ENCODE results near the gene MAF.

MAF gene

GRCh38 chr16:79593074-79593531 is 7.4 kb downstream of the MAF start:
- in situ Hi-C loops (cut with MboI; ENCODE audit: low sequenced_read_pairs), result no loop called here

DNA sequence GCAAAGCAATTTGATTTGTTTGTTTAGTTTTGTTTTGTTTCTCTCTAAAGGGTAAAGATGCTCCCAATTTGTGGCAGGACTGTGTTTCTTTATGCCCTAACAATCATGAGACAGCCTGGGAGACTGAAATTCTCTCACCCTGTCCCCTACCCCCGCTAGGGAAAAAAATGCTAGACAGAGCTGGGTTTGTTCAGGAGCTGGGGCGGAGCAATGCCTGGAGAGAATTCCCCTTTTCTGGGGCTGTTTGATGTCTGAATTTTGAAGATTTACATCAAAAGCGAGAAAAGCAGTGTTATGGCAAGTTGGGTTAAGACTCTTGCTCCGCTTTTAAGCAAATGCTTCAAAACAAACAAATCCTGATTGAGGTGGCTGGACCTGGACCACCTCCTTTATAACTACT is 8.4 kb downstream of the MAF start:
- in situ Hi-C loops (cut with MboI; ENCODE audit: low sequenced_read_pairs), result no loop called here

DNA sequence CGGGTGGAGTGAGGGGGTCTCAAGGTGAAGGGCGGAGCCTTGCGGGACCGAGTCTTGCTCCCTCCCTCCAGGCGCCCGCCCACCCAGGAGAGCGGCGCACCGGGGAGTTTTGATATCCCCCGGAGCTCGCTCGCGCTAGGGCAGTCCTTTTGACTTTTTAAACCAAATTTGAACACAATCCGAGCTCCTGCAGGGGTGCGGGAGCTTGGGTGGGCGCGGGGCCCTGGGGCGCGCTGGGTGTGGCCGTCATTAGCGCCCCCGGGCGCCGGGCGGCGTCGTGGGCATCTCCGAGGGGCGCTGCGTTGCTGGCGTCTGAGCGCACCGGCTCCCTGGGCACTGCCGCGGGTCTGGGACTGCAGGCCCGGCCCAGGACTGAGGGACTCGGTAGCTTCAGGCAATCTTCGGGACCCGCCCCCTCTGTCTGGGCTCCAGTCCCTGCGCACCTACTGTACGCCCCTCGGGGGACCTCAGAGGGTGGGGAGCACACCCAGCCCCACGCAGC is 10.9 kb downstream of the MAF start:
- in situ Hi-C loops (cut with MboI; ENCODE audit: low sequenced_read_pairs), result no loop called here

DNA sequence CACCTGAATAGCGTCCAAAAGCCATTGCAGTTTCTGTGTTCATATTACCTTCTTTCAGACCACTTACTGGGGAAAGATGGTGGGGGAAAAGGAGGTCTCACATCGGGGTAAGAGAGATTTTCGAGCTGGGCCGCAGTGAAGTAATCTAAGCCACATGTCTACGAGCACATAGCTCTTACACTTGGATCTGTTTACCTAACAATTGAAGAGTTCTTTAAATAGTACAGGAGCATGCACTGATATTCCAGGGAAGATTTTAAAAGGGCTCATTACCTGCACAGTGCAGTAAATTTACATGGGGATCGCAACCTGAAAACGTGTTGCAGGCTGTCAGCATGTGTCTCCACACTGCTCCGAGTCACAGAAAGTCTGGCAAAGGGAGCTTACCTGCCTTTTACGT is 12.6 kb downstream of the MAF start:
- in situ Hi-C loops (cut with MboI; ENCODE audit: low sequenced_read_pairs), result no loop called here

DNA sequence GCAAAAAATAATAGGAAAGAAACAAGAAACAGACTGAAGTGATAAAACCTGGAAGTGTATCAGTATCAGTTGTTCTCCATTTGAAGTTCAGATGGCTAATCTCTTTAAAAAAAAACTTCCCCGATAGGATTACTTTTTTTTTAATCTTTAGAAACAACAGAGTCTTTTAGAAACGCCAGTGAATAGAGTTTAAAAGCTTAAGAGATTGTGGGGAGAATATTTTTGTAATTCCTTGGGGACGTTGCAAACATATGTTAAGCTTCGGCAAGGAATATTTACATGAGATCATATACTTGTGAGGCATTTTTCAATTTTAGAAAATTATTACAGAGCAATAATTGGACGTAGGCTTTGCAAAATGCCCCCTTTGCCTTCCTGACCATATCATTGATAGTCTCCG is 13.2 kb downstream of the MAF start:
- in situ Hi-C loops (cut with MboI; ENCODE audit: low sequenced_read_pairs), result no loop called here

GRCh38 chr16:79582789-79583188 is 17.7 kb downstream of the MAF start:
- in situ Hi-C loops (cut with MboI; ENCODE audit: low sequenced_read_pairs), result no loop called here

DNA sequence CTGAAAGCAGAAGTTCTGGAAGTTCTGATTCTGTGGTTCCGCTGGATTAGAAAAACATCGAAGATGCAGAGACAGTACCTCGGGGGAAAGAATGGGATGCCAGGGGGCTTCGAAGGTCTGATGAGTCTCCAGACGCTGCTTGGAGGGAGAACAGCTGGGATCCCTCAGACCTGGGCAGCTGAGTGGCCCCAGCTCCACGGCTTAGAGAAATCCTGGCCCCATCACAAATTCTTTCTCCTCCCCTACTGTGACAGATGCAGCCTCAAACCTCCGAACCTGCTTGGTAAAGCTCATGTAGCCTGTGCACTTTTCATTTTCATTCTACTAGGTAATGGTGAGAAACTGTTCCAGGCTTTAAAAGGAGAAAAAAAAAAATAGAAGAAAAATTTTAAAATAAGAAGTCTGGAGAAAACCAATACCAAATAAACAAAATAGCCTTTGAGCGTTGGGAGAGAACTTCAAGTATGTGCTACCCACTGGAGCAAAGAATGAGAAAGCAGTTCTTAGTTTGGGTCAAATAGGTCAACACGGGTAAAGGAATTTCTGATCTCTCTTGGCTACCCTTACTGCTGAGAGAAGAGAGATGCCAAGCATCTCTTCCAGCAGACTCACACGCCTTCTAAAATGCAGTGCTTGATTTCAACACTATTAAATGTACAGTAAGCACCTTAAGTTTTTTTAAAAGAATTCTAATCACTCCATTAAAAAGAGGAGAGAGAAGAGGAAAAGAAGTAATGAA is 19.9 kb downstream of the MAF start:
- in situ Hi-C loops (cut with MboI; ENCODE audit: low sequenced_read_pairs), result no loop called here

DNA sequence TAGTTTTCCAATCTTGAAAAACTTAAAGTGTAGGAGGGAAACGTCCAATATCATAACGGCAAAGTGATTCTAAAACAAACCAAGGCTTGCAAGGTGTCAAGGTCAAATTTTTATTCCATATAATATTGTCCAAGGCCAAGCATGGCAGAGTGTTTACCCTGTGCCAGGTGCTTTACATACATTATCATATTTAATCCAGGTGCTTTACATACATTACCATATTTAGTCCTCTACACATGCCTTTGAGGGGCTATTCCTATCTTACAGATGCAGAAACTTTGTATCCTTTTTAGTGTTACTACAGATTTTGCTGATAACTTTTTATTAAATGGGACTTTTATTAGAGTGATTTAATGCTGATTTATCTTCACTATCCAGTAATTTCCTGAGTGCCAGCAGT is 23.9 kb downstream of the MAF start:
- in situ Hi-C loops (cut with MboI; ENCODE audit: low sequenced_read_pairs), result no loop called here

DNA sequence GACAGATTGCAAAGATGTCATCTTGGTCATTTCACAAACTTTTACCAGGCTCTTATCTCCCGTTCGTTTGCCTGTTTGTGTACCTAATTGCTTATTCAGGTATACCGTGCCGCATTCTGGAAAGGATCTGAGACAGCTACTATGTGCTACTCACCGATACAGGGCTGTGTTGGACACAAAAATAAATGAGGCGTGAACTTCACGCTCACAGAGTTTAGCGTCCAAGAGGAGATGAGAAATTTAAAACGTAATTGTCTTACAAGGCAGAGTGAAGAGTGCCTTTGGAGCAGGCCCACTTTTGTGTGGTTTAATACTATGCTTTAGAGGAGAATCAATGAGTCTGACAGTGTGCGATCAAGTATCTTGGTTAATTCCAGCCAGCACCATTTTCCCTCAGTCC is 26.7 kb downstream of the MAF start:
- in situ Hi-C loops (cut with MboI; ENCODE audit: low sequenced_read_pairs), result no loop called here

DNA sequence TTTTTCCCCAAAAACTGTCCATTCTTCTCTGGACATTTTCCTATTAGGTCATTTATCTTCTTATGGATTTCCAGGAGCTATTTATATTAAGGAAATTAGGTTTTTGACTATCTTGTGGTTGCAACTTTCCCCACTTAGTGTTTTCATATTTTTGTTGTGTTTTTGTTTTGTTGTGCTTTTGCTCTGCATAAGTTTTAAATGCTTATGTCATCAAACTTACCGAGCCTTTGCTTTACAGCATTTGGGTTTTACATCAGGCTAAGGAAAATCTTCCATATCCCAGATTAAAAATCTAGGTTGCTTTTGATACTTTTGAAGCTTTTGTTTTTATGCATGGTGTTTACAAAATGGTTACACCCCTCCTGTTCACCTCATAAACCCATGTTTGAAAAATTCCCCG is 27.5 kb downstream of the MAF start:
- in situ Hi-C loops (cut with MboI; ENCODE audit: low sequenced_read_pairs), result no loop called here

GRCh38 chr16:79571903-79572535 is 28.5 kb downstream of the MAF start:
- in situ Hi-C loops (cut with MboI; ENCODE audit: low sequenced_read_pairs), result no loop called here

DNA sequence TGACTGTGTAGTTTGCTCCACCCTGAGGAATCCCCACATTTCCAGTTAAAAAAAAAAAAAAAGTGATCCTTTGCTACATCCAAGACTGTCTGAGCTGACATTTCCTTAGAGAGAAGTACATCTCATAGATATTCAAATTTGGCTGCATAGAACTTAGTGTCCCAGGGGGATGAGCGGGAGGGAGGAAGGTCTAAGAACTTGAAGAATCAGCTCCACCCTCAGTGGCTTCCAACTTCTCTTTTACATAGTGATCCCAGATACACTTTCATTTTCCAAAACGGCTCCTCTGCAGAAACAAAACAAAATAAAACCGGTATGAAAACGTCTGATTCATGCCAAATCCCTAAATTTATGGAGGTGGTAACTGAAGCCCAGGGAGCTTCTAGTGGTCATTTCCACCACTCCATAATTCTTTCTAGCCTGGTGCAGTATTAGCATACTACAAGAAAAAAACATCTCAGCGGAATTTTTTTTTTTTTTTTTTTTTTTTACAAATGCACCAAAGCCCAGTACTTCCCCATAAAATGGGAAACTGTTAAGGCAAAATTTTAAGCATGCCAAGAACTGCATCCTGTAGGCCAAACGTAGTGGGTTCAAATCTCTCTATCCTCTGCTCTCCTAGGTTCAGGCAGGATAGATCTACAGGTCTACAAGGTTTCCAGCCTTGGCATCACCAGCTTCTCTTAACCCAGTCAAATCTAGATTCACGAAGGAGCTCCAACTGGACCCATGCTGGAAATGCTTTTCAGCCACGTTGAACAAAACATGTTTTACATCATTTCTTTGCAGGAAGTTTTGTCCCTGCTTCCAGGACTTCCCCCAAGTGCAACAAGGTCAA is 29.3 kb downstream of the MAF start:
- in situ Hi-C loops (cut with MboI; ENCODE audit: low sequenced_read_pairs), result no loop called here

DNA sequence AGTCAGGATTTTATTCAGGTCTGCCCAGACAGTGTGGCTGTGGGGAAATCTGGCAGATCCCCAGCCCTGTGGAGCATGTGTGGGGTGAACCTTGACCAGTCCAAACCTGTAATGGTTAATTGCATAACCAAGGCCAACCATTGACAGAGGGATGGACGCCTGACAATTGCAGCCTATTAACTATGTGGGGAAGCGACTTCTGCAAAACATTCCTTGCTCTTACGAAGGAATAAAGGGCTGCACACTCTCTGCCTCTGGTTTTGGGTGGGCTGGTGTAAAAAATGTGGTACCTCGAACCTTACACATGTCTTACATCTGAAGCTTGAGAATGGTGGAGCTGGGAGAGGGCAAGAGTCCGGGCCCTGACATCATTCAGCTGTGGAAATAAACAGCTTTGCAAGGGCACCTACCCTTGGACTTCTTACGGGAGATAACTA is 35.8 kb downstream of the MAF start:
- in situ Hi-C loops (cut with MboI; ENCODE audit: low sequenced_read_pairs), result no loop called here

- in situ Hi-C loops (cut with MboI; ENCODE audit: low sequenced_read_pairs), result no loop called here
Measured at GRCh38 chr16:79563921-79564320, 36.6 kb downstream of the MAF start.

DNA sequence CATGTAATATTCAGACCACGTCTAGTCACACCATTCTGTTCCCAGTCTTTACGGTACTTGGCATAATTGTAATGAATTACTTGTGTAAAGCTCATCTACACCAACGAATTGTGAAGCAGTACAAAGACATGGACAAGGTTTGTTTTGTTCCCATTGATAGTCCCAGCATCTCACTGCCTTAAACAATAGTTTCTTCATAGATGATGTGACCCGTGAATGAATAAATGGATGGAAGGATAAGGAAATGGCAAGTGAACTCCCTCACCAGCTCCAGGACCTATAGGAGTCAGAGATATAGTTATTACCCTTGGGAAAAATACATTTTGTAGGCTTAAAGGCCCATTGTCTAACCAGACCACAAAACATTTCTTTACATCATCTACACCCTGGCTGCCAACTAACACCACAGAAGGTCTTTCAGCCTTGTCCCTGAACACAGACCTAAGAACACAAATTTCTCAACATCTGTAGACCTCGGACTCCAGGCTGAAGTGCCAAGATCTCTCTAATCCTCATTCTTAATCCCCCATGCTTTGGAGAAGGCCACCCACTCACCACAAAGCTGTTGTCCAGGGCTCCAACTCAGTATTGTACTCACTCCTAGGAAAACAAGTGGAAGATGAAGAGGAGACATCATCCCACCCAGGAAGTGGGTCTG is 38.2 kb downstream of the MAF start:
- in situ Hi-C loops (cut with MboI; ENCODE audit: low sequenced_read_pairs), result no loop called here

DNA sequence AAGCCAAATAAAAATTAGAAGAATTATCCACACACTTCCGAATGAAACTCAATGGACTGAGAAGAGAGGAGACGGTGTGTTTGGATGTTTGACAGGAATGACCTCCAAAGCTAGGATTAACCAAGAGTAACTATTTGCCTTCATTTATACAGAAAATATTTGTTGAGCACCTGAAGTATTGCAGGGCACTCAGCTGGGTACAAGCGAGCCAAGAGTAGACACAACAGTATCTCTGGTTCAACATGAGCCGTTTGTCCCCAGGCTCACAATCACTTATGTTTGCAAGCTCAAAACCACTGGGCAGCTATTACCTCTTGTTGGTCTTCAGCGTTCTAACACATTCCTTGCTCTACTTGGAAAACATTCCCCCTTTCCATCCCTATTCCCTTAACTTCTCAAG is 38.8 kb downstream of the MAF start:
- in situ Hi-C loops (cut with MboI; ENCODE audit: low sequenced_read_pairs), result no loop called here

DNA sequence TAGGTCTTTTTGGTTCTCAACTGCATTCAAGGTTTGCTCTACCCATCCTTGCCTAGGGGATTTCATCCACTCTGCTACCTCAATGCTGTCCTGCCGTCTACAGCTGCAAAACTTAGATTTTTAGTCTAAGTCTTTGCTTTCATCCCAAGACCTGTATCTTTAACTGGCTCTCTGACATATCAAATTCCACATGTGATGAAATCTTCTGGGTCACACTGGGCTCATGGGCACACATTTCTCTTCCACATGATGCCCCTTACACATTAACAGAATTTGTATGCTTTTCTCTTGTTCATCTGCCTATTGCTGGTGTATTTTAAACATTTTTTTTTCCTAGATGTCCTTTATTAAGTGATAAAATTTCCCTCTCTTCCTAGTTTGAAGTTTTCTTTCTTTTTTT is 39.6 kb downstream of the MAF start:
- in situ Hi-C loops (cut with MboI; ENCODE audit: low sequenced_read_pairs), result no loop called here

GRCh38 chr16:79560318-79560717 is 40.2 kb downstream of the MAF start:
- in situ Hi-C loops (cut with MboI; ENCODE audit: low sequenced_read_pairs), result no loop called here

DNA sequence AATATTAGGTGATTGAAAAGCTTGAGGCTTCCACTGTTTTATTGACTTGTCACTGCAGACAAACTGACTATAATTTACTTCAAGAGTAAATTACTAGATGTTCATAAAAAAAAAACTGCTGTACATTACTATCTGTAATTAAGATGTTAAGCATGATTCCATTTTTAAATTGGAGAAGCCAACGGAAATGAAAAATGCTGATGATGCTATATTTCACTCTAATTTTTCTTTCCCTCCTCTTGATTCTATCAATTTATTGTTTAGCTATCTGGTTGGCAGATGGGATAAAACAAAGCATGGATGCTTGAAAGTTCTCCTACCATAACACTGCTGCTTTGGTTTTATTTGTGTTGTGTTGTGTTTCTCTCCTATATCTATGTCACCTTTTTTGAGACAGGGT is 41.0 kb downstream of the MAF start:
- in situ Hi-C loops (cut with MboI; ENCODE audit: low sequenced_read_pairs), result no loop called here

DNA sequence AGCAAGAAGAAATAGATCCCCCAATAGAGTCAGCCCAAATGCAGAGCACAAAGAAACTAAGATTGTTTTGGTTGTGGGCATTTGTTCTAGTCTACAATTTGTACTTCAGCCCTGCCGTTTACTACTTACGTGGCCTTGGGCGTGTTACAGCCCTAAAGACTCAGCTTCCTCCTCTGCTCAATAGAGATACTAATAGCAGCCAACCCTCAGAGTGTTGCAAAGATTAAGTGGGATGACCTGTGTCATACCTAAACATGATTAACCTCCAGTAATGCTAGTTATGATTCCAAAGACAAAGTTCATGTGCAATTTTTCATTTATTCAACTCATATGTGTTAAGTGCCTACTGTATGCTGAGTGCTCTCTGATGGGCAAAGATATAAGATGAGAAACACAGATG is 43.1 kb downstream of the MAF start:
- in situ Hi-C loops (cut with MboI; ENCODE audit: low sequenced_read_pairs), result no loop called here

GRCh38 chr16:79554912-79555311 is 45.6 kb downstream of the MAF start:
- in situ Hi-C loops (cut with MboI; ENCODE audit: low sequenced_read_pairs), result no loop called here
